Measurements from ENCODE around the gene PIGN.
A peak's percentile ranks its signal among the peaks of the same experiment; 100 is the strongest.

PIGN gene, protein sequence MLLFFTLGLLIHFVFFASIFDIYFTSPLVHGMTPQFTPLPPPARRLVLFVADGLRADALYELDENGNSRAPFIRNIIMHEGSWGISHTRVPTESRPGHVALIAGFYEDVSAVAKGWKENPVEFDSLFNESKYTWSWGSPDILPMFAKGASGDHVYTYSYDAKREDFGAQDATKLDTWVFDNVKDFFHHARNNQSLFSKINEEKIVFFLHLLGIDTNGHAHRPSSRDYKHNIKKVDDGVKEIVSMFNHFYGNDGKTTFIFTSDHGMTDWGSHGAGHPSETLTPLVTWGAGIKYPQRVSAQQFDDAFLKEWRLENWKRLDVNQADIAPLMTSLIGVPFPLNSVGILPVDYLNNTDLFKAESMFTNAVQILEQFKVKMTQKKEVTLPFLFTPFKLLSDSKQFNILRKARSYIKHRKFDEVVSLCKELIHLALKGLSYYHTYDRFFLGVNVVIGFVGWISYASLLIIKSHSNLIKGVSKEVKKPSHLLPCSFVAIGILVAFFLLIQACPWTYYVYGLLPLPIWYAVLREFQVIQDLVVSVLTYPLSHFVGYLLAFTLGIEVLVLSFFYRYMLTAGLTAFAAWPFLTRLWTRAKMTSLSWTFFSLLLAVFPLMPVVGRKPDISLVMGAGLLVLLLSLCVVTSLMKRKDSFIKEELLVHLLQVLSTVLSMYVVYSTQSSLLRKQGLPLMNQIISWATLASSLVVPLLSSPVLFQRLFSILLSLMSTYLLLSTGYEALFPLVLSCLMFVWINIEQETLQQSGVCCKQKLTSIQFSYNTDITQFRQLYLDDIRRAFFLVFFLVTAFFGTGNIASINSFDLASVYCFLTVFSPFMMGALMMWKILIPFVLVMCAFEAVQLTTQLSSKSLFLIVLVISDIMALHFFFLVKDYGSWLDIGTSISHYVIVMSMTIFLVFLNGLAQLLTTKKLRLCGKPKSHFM
- 19.0 to 22.1 (median 21.1) reads per million in 3 donors for total RNA-seq

DNA sequence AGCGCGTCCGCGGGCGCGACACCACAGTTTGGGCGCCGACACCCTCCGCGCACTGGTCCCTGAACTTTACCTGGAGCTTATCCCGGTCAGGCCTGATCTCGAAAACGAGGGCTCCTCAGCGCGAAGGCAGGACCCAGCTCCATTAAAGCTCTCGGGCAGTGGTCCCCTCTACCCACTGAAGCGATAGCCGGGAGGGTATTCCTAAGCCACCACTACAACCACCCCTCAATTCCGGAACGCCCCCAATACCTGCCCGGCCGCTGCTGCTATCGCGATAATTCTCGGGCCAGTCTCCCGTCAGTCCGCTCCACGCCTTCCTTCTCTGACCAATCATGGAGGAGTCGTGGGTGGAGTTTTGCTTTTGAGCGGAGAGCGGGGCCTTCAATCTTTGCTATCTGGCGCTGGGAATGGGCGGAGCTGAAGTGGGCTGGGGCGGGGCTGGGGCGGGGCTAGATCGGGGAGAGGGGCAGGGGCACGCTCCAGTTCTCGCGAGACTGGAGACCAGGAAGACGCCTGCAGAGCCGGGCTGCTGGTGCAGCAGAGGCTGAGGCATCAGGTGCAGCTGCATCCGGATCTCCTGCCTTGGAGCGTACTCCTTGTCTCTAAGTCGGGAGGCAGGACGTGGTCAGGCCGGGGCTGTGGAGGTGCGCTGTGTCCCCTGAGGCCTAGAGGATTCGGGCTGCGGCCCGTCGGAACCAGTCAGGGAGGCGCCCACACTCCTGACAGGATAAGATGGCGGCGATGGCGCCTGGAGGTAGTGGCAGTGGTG lies at the start of gene PIGN, which contains the start of gene RELCH:
PIGN (minus strand) TSS at position 283 of the 769 bp plus-strand sequence. CDS start 25,703 bp downstream, outside the sequence.
RELCH (plus strand) TSS at position 482 of the 769 bp plus-strand sequence; CDS start at position 733, 251 bp downstream.
- H3K36me3 ChIP-seq (ENCODE audit: control insufficient read depth, insufficient read depth, low read length), result no peaks in the 10 kb centered on the region
- H3K4me1 ChIP-seq (ENCODE audit: control insufficient read depth, insufficient read depth, low read length, poor library complexity, severe bottlenecking), result peaks cover 36% of the 10 kb centered on the region
- no peaks in the 10 kb centered on the region for H3K9me3 ChIP-seq (ENCODE audit: control insufficient read depth, low read length)
- DNase-seq, result peak; percentile 93 to 95 (median 94)
- H3K27me3 ChIP-seq (replicated peaks; ENCODE audit: control insufficient read depth, insufficient read depth, low read length, poor library complexity, severe bottlenecking), result no peaks in the 10 kb centered on the region
- H3K27ac ChIP-seq (ENCODE audit: insufficient read depth, low read length, poor library complexity, severe bottlenecking), result peak within 1 kb of the TSS; percentile 73
- peak within 1 kb of the TSS; percentile 98 for H3K4me3 ChIP-seq (ENCODE audit: insufficient read depth, low read depth, low read length, poor library complexity, severe bottlenecking)

DNA sequence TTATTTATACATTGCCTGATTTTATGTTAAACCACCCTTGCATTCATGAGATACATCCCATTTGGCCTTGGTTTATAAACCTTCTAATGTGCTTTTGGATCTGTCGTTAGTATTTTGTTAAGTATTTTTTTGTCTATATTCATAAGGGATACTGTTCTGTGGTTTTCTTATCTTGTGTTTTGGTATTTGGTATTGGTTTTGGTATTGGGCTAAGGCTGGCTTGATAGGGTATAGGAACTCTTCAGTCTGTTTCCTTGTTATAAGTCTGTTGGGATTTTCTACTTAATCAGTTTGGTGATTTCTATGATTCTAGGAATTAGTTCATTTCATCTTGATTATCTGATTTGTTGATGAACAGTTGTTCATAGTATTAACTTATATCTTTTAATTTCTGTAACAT lies 49.4 kb upstream of the PIGN start:
- Histone ChIP-seq H3K36me3 (ENCODE audit: control insufficient read depth, insufficient read depth, low read length) (peaks cover 18% of the 10 kb centered on the region), H3K4me3 (ENCODE audit: insufficient read depth, low read depth, low read length, poor library complexity, severe bottlenecking) (no peak overlapping the region), H3K4me1 (ENCODE audit: control insufficient read depth, insufficient read depth, low read length, poor library complexity, severe bottlenecking) (no peaks in the 10 kb centered on the region), H3K9me3 (ENCODE audit: control insufficient read depth, low read length) (no peaks in the 10 kb centered on the region), H3K27me3 (replicated peaks; ENCODE audit: control insufficient read depth, insufficient read depth, low read length, poor library complexity, severe bottlenecking) (no peaks in the 10 kb centered on the region), H3K27ac (ENCODE audit: insufficient read depth, low read length, poor library complexity, severe bottlenecking) (no peak overlapping the region)
- no peak for DNase-seq

DNA sequence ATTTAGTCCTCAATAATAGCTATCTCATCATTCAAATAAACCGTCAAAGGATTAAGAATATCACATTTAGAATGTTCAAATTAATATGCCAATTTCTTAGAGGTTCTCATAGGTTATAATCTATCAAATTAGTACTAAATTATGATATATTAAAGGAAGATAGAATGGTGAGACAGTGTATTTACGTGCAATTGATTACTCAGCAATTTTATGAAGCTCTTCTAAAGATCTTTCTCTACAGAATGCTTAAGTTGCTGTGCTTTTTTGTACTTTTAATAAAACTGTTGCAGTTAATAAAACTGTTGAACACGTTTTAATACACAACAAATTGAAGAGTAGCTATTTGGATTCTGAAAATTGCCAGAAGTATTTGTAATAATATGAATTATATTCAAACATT lies 39.2 kb upstream of the PIGN start:
- no peaks in the 10 kb centered on the region for H3K4me1 ChIP-seq (ENCODE audit: control insufficient read depth, insufficient read depth, low read length, poor library complexity, severe bottlenecking)
- H3K27me3 ChIP-seq (replicated peaks; ENCODE audit: control insufficient read depth, insufficient read depth, low read length, poor library complexity, severe bottlenecking), result no peaks in the 10 kb centered on the region
- peaks cover 37% of the 10 kb centered on the region for H3K36me3 ChIP-seq (ENCODE audit: control insufficient read depth, insufficient read depth, low read length)
- H3K9me3 ChIP-seq (ENCODE audit: control insufficient read depth, low read length), result no peaks in the 10 kb centered on the region
- H3K4me3 ChIP-seq (ENCODE audit: insufficient read depth, low read depth, low read length, poor library complexity, severe bottlenecking), result no peak overlapping the region
- DNase-seq, result no peak
- H3K27ac ChIP-seq (ENCODE audit: insufficient read depth, low read length, poor library complexity, severe bottlenecking), result no peak overlapping the region

- Histone ChIP-seq H3K4me3 (ENCODE audit: insufficient read depth, low read depth, low read length, poor library complexity, severe bottlenecking) (no peak overlapping the region), H3K36me3 (ENCODE audit: control insufficient read depth, insufficient read depth, low read length) (peaks cover 32% of the 10 kb centered on the region), H3K9me3 (ENCODE audit: control insufficient read depth, low read length) (no peaks in the 10 kb centered on the region), H3K27me3 (replicated peaks; ENCODE audit: control insufficient read depth, insufficient read depth, low read length, poor library complexity, severe bottlenecking) (no peaks in the 10 kb centered on the region), H3K27ac (ENCODE audit: insufficient read depth, low read length, poor library complexity, severe bottlenecking) (no peak overlapping the region), H3K4me1 (ENCODE audit: control insufficient read depth, insufficient read depth, low read length, poor library complexity, severe bottlenecking) (no peaks in the 10 kb centered on the region)
- DNase-seq, result no peak
These were observed 37.4 kb upstream of the PIGN start for GRCh38 chr18:62224229-62224628.

GRCh38 chr18:62214790-62215189 lies 27.9 kb upstream of the PIGN start:
- H3K36me3 ChIP-seq (ENCODE audit: control insufficient read depth, insufficient read depth, low read length), result peaks cover 8% of the 10 kb centered on the region
- no peak overlapping the region for H3K4me3 ChIP-seq (ENCODE audit: insufficient read depth, low read depth, low read length, poor library complexity, severe bottlenecking)
- no peak for DNase-seq
- no peaks in the 10 kb centered on the region for H3K4me1 ChIP-seq (ENCODE audit: control insufficient read depth, insufficient read depth, low read length, poor library complexity, severe bottlenecking)
- no peaks in the 10 kb centered on the region for H3K9me3 ChIP-seq (ENCODE audit: control insufficient read depth, low read length)
- H3K27me3 ChIP-seq (replicated peaks; ENCODE audit: control insufficient read depth, insufficient read depth, low read length, poor library complexity, severe bottlenecking), result no peaks in the 10 kb centered on the region
- H3K27ac ChIP-seq (ENCODE audit: insufficient read depth, low read length, poor library complexity, severe bottlenecking), result no peak overlapping the region

DNA sequence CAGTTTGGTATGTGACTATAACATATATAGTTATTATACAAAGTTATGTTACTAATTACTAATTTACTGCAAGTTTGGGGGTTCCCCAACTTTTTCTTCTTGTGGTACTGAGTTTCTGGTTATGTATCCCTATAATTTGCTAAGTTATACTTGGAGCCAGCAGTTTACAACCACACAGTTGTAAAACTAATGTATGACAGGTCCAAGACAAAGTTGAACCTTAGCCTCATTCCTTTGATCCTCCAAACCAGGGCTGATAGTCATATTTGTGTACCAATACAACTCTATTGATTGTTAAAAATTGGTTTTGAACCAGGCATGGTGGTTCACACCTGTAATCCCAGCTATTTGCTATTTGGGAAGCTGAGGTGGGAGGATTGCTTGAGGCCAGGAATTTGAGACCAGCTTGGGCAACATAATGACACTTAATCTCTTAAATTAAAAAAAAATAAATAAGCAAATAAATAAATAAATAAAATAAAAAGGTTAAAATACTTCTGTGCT lies 24.5 kb upstream of the PIGN start:
- H3K27ac ChIP-seq (ENCODE audit: insufficient read depth, low read length, poor library complexity, severe bottlenecking), result no peak overlapping the region
- H3K4me1 ChIP-seq (ENCODE audit: control insufficient read depth, insufficient read depth, low read length, poor library complexity, severe bottlenecking), result no peaks in the 10 kb centered on the region
- H3K36me3 ChIP-seq (ENCODE audit: control insufficient read depth, insufficient read depth, low read length), result peaks cover 8% of the 10 kb centered on the region
- H3K9me3 ChIP-seq (ENCODE audit: control insufficient read depth, low read length), result no peaks in the 10 kb centered on the region
- DNase-seq, result no peak
- H3K4me3 ChIP-seq (ENCODE audit: insufficient read depth, low read depth, low read length, poor library complexity, severe bottlenecking), result no peak overlapping the region
- H3K27me3 ChIP-seq (replicated peaks; ENCODE audit: control insufficient read depth, insufficient read depth, low read length, poor library complexity, severe bottlenecking), result no peaks in the 10 kb centered on the region

DNA sequence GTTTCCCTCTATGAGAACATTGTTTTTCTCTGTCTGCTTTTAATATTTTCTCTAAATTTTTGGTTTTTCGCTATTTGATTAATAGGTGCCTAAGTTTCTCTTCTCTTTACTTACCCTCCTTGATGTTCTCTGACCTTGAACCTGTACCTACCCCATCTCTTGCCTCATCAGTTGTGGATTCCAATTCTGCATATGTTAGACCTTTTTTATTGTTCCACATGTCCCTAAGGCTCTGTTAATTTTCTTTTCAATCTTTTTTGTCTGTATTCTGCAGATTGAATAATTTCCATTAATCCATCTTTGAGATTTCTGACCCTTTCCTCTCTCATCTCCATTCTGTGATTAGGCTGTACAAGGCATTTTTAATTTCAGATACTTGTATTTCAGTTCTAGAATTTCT lies 23.3 kb upstream of the PIGN start:
- H3K36me3 ChIP-seq (ENCODE audit: control insufficient read depth, insufficient read depth, low read length), result peaks cover 8% of the 10 kb centered on the region
- no peak for DNase-seq

GRCh38 chr18:62209046-62209445 lies 22.2 kb upstream of the PIGN start:
- H3K4me3 ChIP-seq (ENCODE audit: insufficient read depth, low read depth, low read length, poor library complexity, severe bottlenecking), result no peak overlapping the region
- no peak for DNase-seq
- no peaks in the 10 kb centered on the region for H3K27me3 ChIP-seq (replicated peaks; ENCODE audit: control insufficient read depth, insufficient read depth, low read length, poor library complexity, severe bottlenecking)
- H3K36me3 ChIP-seq (ENCODE audit: control insufficient read depth, insufficient read depth, low read length), result peaks cover 8% of the 10 kb centered on the region
- H3K27ac ChIP-seq (ENCODE audit: insufficient read depth, low read length, poor library complexity, severe bottlenecking), result no peak overlapping the region
- no peaks in the 10 kb centered on the region for H3K4me1 ChIP-seq (ENCODE audit: control insufficient read depth, insufficient read depth, low read length, poor library complexity, severe bottlenecking)
- H3K9me3 ChIP-seq (ENCODE audit: control insufficient read depth, low read length), result no peaks in the 10 kb centered on the region

More for the DNA sequence above, 23.3 kb upstream of the PIGN start:
- no peaks in the 10 kb centered on the region for H3K27me3 ChIP-seq (replicated peaks; ENCODE audit: control insufficient read depth, insufficient read depth, low read length, poor library complexity, severe bottlenecking)
- H3K9me3 ChIP-seq (ENCODE audit: control insufficient read depth, low read length), result no peaks in the 10 kb centered on the region
- H3K27ac ChIP-seq (ENCODE audit: insufficient read depth, low read length, poor library complexity, severe bottlenecking), result no peak overlapping the region
- no peak overlapping the region for H3K4me3 ChIP-seq (ENCODE audit: insufficient read depth, low read depth, low read length, poor library complexity, severe bottlenecking)
- no peaks in the 10 kb centered on the region for H3K4me1 ChIP-seq (ENCODE audit: control insufficient read depth, insufficient read depth, low read length, poor library complexity, severe bottlenecking)

GRCh38 chr18:62206593-62206992 lies 19.7 kb upstream of the PIGN start:
- Histone ChIP-seq H3K36me3 (ENCODE audit: control insufficient read depth, insufficient read depth, low read length) (no peaks in the 10 kb centered on the region), H3K27me3 (replicated peaks; ENCODE audit: control insufficient read depth, insufficient read depth, low read length, poor library complexity, severe bottlenecking) (no peaks in the 10 kb centered on the region), H3K4me3 (ENCODE audit: insufficient read depth, low read depth, low read length, poor library complexity, severe bottlenecking) (no peak overlapping the region), H3K9me3 (ENCODE audit: control insufficient read depth, low read length) (no peaks in the 10 kb centered on the region), H3K4me1 (ENCODE audit: control insufficient read depth, insufficient read depth, low read length, poor library complexity, severe bottlenecking) (no peaks in the 10 kb centered on the region), H3K27ac (ENCODE audit: insufficient read depth, low read length, poor library complexity, severe bottlenecking) (no peak overlapping the region)
- DNase-seq, result no peak

All from effector memory CD4-positive, alpha-beta T cell (primary cell).